NCI-H446 (cell line): ENCODE data around the gene C1orf74.
A peak's percentile ranks its signal among the peaks of the same experiment; 100 is the strongest.
"Not testable (repeated sequence)": the region's sequence is repeated elsewhere in the genome, so short reads cannot be mapped to it uniquely, and the experiment has no call there.

Experiments
- DNase-seq, 2 experiments: peaks; one replicate each; lab custom pipeline; 2025; lab: John Stamatoyannopoulos, UW

Gene C1orf74

GRCh38 chr1:209805875-209806760 lies 21.8 kb upstream of the C1orf74 start, which contains the start of gene IRF6:
Gene IRF6 (minus strand): TSS chr1:209806142. CDS start chr1:209801413, 4,729 bp downstream.
- no peak for DNase-seq

DNA sequence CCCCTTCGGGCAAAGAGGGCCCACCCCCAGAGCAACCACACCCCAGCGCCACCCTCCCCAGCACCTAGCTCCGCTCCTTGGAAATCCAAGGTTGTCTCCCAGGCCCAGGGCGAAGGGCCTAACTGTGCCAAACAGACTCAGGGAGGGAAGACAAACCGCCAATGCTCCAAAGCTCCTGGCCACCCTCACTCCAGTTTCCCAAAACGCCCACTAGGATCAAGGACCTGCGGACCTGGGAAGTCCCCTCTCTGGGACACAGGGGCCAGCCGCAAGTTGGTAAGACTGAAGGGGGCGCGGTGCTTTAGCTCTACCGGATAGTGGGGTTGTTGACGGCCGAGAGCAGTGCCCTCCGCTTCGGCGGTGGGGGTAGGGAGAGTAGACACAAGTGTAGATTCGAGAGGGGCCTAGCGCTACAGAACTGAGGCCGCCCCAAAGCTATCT lies 21.0 kb upstream of the C1orf74 start:
- no peak for DNase-seq

GRCh38 chr1:209803568-209803967 lies 19.2 kb upstream of the C1orf74 start:
- no peak for DNase-seq

DNA sequence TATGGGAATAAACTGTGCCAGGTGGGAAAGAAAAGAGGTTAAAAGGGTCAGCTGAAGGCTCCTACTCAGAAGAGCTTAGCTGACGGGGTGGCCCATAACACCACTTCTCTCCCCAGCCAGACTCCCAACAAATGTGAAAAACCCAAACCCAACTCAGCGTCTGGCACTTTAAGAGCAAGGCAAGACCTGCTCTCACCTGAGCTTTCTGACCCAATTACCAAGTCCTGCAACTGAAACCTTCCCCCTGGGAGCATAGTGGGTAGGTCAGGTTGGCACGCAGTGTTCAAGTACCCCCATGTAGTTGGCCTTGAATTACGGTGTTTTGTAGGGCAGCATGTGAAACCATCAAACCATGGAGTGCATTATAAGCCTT lies 18.4 kb upstream of the C1orf74 start:
- no peak for DNase-seq

GRCh38 chr1:209802117-209802779 lies 17.9 kb upstream of the C1orf74 start:
- no peak for DNase-seq

DNA sequence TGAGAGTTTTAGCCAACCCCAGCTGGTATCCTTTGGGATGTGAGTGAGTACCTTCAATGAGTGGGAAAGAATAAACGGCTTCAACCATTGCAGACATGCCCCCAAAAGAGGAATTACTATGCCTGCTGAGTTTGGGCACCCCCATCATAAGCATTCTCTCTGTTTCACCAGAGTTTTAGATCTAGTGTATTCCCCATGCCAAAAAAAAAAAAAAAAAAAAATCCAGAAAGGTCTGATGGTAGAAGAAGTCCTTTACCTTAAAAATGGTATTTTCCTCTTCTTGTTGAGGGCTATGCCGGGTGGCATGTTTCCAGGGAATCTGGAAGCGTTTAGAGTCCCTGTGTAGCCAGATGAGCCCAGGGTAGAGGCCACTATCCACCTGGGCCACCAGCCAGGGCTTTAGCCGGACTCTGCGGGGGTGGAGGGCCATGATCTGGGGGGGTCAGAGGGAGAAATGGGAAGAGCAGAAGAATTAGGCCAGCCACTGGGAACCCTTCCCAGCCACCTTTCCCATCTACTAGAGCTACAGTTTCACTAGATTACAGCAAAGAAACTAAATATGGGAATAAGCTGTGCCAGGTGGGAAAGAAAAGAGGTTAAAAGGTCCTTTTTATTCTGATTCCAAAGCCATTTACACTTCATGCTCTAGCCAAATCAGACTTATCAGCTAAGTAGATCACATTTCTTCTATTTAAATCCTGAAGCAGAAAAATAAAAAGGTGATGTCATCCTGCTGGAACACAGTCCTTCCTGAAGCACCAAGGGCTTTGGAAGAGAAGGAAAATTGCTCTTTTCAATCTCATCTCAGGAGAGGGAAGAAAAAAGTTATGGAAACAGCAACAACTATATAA lies 16.9 kb upstream of the C1orf74 start:
- DNase-seq: peak in 1 of 2 experiments; percentile 15

DNA sequence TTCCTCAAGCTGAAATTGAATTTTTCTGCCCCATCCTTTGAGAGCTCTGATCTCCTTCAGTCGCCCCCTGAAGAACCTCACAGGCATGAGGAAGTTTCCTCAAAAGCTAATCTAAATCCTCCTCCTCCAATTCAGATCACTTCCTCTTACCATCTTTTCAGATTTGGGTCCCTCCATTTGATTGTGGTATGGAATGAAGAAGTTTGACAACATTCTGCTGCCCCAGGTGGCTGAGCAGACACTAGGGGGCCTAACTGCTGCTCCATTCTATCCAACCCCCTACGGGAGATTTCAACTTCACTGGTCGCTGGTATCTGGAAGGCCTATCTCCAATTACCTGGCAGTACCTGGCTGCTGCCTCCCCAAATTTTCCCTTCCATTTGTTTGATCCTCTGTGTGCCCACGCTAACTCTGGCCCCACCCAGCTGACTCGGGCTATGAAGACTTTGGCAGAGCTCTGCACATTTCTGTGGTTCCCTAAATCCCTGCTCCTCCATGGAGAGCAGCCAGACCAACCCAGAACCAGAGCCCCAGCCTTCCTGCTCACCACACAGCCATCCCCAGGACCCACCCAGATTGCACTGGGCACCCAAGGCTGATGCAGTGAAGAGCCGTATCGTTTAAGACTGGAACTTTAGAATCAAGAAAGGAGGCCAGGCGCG lies 13.8 kb upstream of the C1orf74 start:
- DNase-seq: no peak

DNA sequence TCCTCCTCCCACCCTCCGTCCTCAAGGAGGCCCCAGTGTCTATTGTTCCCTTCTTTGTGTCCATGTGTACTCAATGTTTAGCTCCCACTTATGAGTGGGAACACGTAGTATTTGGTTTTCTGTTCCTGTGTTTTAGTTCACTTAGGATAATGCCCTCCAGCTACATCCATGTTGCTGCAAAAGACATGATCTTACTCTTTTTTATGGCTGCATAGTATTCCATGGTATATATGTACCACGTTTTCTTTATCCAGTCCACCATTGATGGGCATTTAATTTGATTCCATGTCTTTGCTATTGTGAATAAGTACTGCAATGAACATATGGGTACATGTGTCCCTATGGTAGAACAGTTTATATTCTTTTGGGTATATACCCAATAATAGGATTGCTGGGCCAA lies 9.4 kb upstream of the C1orf74 start:
- not testable (repeated sequence) for DNase-seq

DNA sequence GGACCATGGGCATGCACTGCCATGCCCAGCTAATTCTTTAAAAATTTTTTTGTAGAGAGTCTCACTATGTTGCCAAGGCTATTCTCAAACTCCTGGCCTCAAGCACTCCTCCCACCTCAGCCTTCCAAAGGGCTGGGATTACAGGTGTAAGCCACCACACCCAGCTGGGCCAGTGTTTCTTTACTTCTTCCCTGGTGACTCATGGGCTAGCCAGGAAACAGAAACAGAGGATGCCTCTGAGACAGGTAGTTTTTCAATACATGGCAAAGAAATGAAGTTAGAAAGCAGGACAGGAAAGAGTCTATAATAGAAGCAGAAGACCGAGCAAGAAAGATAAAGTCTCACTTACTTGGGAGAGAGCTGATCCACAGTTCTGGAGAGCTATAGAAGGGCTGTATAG lies 7.6 kb upstream of the C1orf74 start:
- no peak for DNase-seq

- DNase-seq: no peak
Measured at GRCh38 chr1:209790286-209791193, 6.2 kb upstream of the C1orf74 start.

DNA sequence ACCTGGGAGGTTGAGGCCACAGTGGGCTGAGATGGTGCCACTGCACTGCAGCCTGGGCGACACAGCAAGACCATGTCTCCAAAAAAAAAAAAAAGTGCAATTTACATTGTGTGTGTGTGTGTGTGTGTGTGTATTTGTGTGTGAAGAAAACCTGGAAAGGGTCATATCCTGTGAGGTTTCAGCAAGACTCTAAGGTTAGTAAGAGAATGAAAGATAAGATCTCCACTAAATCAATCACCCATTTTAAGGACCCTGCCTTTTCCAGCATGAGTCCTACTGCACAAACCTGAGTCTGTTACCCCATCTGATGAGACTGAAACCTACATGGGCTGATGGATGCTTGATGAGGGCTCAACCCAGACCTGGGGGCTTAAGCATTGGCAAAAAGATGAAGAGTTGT lies 4.9 kb upstream of the C1orf74 start:
- no peak for DNase-seq

DNA sequence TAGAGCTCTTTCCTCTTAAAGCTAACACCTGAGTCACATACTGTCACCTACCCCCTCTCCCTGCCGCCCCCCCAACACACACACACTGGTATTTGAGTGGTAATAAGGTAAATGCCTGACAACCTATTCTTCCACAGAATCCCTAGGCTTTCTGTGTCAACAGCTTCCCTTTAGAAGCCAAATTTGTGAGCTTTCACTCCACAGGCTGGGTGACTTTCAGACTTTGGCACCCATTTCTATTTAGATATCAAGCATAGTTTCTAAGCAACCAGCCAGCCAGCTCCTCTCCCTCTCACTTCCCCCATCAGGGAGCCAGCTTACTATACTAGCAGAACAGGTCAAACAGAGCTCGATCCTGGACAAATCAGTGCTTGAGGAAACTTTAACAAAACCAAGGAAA lies 3.2 kb upstream of the C1orf74 start:
- peak; percentile 37 to 66 for DNase-seq

GRCh38 chr1:209786146-209786545 lies 1.8 kb upstream of the C1orf74 start:
- peak; percentile 18 to 24 for DNase-seq

- DNase-seq: no peak
Measured at GRCh38 chr1:209785592-209785991, 1.2 kb upstream of the C1orf74 start.

- peak in 1 of 2 experiments; percentile 29 for DNase-seq
Measured at GRCh38 chr1:209783386-209783785, 973 bp downstream of the C1orf74 start.

- DNase-seq: no peak
Measured at GRCh38 chr1:209780268-209780667, 4.1 kb downstream of the C1orf74 start.

DNA sequence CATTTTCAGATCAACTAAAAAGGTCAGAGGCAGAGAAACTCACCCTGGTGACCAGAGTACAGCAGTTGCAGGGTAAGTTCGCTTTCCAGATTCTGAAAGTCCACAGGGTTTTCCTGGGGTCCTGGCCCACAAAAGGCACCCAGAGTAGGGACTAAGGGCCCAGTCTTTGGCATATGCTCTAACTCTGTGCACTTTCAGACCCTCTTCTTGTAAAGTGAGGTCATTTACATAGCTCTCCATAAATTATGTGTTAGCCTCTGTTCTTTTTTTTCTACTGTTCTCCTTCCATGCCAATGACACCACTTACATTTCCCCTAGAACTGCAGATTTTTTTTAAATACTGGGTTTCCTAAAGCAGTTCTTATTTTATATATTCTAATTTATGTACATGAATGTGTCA lies 6.3 kb downstream of the C1orf74 start:
- DNase-seq: no peak

DNA sequence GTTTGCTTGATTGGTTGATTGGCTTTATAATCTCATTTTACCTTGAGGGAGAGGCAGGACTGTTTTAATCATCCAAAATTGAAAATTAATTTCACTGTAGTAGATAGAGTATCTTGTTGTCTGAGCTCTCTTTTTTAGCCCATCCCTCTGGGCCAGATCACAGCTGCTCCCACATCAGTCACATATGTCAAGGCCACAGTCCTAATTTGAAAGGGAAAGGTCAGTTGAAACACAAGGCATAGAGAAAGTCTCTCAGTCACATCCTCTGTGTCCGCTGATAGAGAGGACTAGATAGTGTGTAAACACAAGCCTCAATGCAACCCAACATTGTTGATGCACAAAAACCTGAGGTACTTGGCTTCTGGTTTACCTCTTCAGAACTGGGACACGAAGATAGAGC lies 6.8 kb downstream of the C1orf74 start:
- no peak for DNase-seq

GRCh38 chr1:209775678-209776077 lies 8.7 kb downstream of the C1orf74 start:
- no peak for DNase-seq

DNA sequence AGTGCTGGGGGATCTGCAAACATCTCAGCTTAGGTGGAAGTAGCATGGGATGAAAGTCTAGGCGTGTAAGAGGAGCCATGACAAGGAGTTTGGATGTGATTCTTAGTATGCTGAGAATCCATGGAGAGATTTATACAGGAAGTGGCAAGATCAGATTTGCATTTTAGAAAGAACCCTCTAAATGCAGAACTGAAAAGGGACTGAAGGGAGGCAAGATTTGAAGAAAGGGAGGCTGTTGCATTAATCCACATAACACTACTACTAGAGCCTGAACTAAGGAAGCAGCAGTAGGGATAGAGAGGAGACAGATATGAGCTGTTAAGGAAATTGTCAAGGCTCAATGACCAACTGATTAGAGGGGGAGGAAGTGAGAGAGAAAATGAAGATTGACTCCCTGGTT lies 9.8 kb downstream of the C1orf74 start:
- DNase-seq: no peak

- DNase-seq: no peak
Measured at GRCh38 chr1:209772126-209772525, 12.2 kb downstream of the C1orf74 start.
